Transverse colon (tissue), 4 donors: ENCODE results near the gene CELSR1.

Experiments used
- CTCF ChIP-seq, 5 experiments: fragments of 200-600 bp in 3 of 5; fragments of 450-650 bp in 2 of 5; sonication (generic) in 3 of 5; IDR thresholded peaks; 1 replicate in 2 of 5; 2 replicates in 3 of 5; pipeline ENCODE4 v1.5.1; 2016 to 2017; ENCODE audit warnings: antibody characterized with exemption in 5 of 5, inconsistent platforms in 3 of 5, mild to moderate bottlenecking in 2 of 5, moderate library complexity in 1 of 5
- EP300 ChIP-seq: sonication (generic); formaldehyde crosslinking; IDR thresholded peaks from one replicate; pipeline ENCODE4 v1.6.1; 2017; ENCODE audit warnings: antibody characterized with exemption, low read depth
- POLR2A ChIP-seq: fragments of 450-650 bp; IDR thresholded peaks from one replicate; pipeline ENCODE4 v1.6.1; 2016; ENCODE audit warnings: antibody characterized with exemption, mild to moderate bottlenecking, moderate library complexity
- POLR2AphosphoS5 ChIP-seq, 3 donors: sonication (generic); formaldehyde crosslinking; IDR thresholded peaks; one replicate each; pipeline ENCODE4 v1.6.1; 2016; ENCODE audit warnings: antibody characterized with exemption in 3 of 3

GRCh38 chr22:46350646-46351045, 186.8 kb downstream of the CELSR1 start:
- TF ChIP-seq CTCF (IDR thresholded peaks at IDR 0.05): no peak
- no peak for TF ChIP-seq POLR2A
- no peak for TF ChIP-seq POLR2AphosphoS5 (IDR thresholded peaks at IDR 0.05)
- no peak for TF ChIP-seq EP300
